Epidermal melanocyte (primary cell): ENCODE measurements around the gene SELENOH.
"Not testable (repeated sequence)": the region's sequence is repeated elsewhere in the genome, so short reads cannot be mapped to it uniquely, and the experiment has no call there.

Source experiments
- DNase-seq: peaks from one replicate; pipeline ENCODE4 v3.0.0; 2011; ENCODE audit warnings: low spot score; ENCODE audit not compliant: insufficient read length

Gene SELENOH

DNA sequence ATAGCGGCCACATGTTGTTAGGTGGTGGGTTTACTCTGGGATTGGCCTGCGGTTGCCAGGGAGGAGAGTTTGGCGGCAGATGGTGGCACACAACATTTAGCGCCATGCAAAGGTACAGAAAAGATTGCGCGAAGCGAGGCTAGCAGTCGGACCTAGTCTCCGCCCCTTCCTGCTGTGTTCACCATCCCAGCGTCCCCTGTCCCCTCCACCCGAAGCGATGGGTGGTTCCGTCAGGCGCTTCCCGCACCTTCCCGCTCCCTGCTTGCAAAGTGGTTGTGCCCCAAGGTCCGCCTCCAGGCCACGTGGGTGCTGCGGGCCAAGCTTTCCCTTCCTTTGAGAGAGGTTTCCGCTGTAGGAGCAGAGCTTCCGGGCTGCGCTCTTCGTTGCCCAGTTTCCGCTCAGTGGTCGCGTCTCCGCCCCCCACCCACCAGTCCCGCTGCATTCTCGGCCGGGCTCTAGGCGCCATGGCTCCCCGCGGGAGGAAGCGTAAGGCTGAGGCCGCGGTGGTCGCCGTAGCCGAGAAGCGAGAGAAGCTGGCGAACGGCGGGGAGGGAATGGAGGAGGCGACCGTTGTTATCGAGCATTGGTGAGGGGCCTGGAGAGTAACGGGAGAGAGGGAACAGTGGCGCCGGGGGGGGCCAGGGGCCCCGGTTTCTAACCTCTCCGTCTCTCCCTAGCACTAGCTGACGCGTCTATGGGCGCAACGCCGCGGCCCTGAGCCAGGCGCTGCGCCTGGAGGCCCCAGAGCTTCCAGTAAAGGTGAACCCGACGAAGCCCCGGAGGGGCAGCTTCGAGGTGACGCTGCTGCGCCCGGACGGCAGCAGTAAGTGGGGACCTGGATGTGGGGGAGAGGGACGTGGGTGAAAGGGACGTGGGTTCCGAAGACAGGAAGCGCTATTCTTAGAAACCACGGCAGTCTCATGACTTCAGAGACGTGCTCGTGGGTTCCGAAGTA is at the start of gene SELENOH:
TSS of gene SELENOH (plus strand) at position 360 of the 955 bp plus-strand sequence. CDS start at position 465, 105 bp downstream.
- peak; percentile 94 for DNase-seq

DNA sequence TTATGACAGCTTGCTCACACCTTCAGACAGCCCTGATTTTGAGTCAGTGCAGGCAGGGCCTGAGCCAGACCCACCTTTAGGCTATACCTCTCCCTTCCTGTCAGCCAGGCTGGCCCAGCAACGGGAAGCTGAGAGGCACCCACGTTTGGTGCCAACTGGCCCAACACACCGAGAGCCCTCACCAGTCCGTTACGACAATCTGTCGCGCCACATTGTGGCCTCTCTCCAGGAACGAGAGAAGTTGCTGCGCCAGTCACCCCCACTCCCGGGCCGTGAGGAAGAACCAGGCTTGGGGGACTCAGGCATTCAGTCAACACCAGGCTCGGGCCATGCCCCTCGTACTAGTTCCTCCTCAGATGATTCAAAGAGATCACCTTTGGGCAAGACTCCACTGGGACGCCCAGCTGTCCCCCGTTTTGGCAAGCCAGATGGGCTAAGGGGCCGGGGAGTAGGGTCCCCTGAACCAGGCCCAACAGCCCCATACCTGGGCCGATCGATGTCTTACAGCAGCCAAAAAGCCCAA is 42.4 kb upstream of the SELENOH start:
- DNase-seq: no peak

DNA sequence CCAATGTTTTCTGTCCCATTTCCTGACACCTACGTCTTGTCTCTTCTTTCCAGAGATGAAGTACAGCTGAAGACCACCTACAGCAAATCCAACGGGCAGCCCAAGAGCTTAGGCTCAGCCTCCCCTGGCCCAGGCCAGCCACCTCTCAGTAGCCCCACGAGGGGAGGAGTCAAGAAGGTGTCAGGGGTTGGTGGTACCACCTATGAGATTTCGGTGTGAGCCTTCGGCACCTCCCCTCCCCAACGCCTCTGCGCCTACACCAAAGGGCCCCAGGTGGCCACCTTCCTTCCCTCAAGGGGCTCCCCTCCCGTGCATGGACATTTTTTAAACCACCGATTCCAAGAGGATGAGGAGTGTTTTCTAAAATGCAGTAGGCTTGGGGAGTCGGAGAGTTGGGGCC is 41.5 kb upstream of the SELENOH start:
- no peak for DNase-seq

GRCh38 chr11:57700425-57700824 is 40.9 kb upstream of the SELENOH start:
- DNase-seq: no peak

DNA sequence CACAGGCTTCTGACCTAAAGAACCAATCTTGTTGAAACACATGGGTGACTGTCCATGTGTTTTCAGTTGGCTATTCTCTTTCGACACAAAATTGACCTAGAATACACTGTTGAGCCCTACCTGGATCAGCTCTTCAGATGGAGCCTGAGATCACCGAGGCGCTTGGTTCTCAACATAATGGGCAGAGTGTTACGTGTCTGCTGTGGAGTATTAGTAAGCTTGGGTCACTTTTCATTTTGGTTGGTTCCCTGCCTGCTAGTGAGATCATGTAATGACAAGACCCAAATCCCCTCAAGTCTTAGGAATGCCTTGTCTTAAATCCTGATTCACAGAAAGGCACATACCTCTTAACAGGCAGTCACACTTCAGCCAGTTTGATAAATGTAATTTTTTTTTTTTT is 38.0 kb upstream of the SELENOH start:
- no peak for DNase-seq

- DNase-seq: no peak
Measured at GRCh38 chr11:57704932-57705331, 36.4 kb upstream of the SELENOH start.

DNA sequence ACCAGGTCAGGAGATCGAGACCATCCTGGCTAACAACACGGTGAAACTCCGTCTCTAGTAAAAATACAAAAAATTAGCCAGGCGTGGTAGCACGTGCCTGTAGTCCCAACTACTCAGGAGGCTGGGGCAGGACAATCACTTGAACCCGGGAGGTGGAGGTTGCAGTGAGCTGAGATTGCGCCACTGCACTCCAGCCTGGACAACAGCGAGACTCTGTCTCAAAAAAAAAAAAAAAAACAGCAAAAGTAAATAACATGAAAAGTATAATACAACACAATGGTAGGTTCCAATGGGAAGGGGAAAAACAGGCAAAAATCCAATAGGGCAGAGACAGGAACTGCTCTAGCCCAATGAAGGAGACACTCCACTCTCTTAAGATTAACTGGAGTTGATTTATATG is 35.9 kb upstream of the SELENOH start:
- not testable (repeated sequence) for DNase-seq

DNA sequence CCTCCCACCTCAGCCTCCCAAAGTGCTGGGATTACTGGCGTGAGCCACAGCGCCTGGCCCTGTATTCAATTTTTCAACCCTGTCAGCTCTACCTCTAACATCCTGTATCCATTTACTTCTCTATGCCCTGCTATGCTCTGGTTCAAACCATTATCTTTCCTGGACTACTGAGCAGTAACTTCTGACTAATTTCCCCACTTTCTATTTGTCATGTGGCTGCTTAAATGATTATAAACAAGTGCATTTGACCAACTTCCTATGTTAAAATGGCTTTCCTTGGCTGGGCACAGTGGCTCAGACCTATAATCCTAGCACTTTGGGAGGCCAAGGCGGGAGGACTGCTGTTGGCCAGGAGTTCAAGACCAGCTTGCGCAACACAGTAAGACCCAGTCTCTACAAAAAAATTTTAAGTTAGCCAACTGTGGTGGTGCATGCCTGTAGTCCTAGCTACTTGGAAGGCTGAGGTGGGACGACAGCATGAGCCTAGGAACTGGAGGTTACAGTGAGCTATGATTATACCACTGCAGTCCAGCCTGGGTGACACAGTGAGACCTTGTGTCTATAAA is 31.4 kb upstream of the SELENOH start:
- no peak for DNase-seq

DNA sequence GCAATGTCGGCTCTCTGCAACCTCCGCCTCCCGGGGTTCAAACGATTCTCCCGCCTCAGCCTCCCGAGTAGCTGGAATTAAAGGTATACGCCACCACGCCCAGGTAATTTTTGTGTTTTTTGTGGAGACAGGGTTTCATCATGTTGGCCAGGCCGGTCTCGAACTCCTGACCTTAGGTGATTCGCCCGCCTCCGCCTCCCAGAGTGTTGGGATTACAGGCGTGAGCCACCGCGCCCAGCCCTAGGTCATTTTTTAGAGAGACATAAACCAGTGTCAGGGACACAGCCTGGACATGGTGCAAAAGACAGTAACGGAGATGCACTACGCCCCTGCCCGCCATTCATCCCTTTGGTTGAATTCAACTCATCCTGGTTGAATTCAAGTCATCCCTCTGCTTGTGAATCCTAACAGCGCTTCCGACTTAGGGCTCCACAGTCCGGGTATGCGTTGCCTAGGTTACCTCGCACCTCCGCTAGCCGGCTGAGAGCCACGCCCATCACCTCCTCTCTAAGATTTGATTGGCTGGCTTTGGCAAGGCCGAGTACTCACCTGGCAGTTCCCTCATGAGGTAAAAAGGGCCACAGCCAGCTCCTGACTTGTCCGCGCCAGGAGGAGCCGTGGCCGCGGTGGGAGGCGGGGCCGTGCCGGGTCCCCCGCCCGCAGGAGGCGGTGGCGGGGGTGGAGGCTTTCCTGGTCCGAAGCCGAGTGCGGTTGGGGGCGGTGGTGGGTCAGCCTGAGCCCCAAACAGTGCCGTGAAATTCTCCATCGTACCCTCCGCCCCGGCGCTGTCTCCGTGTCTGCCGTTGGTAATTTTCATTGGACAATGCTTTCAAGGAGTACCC is 29.7 kb upstream of the SELENOH start, which contains the start of gene MED19:
TSS of gene MED19 (minus strand) at position 802 of the 842 bp plus-strand sequence. CDS start at position 766, 36 bp downstream.
- peak; percentile 20 for DNase-seq

DNA sequence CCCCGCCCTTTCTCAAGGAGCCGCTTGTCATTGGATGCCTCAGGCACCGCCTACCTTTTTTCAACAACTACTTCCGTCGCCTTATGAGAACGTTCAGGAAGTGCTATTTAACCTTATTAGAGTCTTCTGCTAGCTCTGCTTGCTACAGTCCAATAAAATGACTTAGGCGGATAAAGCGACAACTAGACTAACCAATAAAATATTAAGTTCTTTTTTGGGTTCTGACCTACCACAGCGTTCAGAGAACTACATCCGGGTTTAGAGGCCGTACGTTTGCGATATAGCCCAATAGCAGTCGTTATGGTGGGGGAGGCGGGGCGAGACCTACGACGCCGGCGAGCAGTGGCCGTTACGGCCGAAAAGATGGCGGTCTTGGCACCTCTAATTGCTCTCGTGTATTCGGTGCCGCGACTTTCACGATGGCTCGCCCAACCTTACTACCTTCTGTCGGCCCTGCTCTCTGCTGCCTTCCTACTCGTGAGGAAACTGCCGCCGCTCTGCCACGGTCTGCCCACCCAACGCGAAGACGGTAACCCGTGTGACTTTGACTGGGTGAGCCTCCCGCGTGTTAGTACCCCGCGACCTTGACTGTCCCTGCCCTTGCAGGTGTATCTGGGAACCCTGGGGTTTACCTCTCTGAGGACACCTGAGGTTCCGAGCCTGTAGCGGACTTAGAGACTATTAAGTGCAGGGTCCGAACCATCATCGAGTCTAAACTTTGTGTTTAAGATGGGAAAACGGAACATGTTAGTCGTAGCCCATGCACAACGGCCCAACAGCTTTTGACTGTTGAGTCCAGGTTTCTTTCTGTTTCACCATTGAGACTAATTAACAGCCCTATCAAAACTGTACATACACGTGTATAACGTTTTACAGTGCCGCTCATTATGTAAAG is 28.8 kb upstream of the SELENOH start, which contains the start of gene TMX2:
TSS of gene TMX2 (plus strand) at position 338 of the 895 bp plus-strand sequence. CDS start at position 364, 26 bp downstream.
- DNase-seq: peak; percentile 95

DNA sequence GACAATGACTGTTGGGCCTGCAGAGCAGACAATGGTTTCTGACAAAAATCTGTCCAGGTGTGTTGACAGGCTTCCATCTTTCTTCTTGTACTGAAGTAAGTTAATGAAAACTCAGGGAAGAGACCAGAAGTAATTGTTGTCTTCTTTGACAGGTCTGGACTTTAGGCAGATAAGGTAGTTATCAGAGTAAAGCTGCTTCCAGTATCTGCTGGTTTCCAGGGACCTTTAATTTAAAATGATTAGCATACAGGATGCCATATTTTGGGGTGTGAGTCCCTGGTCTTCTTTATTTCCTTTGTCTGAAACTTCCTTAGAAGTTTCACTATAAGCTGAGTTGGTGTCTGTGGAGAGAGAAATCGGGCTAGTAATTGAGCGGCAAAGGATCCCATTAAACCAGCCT is 27.5 kb upstream of the SELENOH start:
- DNase-seq: no peak

GRCh38 chr11:57716726-57717125 is 24.6 kb upstream of the SELENOH start:
- not testable (repeated sequence) for DNase-seq

GRCh38 chr11:57727185-57727584 is 14.1 kb upstream of the SELENOH start:
- DNase-seq: no peak

GRCh38 chr11:57728829-57729228 is 12.5 kb upstream of the SELENOH start:
- DNase-seq: no peak

GRCh38 chr11:57729479-57729878 is 11.8 kb upstream of the SELENOH start:
- DNase-seq: no peak

DNA sequence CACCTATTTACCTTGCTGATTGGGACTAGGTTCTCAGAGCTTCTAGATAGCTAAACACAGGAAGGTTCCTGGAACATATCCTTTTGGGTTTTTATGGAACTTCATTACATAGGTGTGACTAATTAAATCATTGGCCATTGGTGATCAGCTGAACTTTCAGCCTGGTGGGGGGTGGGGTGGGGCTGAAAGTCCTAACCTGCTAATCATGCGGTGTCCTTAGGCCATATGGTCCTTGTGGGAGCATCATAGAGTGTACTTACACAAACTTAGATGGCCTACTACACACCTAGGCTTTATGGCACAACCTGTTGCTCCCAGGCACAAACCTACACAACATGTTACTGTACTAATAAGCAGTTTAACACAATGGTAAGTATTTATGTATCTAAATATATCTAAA is 8.6 kb upstream of the SELENOH start:
- DNase-seq: no peak

DNA sequence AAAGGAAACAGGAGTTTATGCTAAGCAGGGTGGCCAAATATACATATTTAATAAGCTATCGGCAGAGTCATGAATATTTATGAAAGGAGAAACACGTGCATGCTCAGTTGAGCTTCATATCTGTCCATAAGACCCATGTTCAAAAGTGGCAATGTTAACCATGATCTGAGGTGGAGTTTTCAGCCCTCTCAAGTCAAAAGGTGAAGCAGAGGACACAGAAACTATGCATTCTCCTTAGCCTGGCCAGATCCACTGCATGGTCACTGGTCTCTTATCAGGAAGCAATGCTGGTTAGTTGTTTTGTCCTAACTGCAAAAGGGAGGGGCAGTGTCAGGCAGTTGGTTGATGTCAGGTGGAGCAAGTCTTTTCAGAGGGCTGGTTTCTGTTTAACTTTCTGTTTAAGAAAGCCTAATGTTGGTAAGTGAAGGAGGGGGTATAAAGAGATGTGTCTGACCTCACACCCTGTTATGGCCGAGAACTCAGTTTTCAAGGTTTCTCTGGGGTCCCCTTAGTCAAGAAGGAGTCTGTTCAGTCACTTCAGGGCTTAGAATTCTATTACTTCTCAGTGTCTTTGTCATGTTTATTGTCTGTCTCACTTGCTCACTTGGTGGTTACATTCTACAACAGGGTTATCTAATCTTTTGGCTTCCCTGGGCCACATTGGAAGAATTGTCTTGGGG is 5.5 kb upstream of the SELENOH start:
- no peak for DNase-seq

- no peak for DNase-seq
Measured at GRCh38 chr11:57742087-57742452, 779 bp downstream of the SELENOH start.

DNA sequence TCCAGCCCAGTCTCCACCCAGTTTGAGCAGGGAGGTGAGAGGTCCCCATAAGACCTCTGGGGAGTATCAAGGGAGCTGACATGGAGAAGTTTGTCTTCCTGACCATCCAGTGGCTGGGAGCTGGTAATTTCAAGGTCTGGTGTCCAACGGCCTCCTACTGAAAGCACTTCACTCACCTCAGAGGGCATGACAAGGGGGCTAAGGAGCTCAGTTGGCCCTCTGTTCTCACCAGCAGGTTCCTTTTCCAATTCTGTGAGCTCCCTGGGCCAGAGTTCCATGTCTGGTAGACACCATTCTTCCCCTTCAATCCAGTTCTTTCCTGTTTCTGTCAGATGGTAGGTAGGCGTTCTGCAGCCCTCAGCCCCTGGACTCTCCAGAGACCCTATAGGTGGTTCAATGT is 3.1 kb downstream of the SELENOH start:
- DNase-seq: no peak

- DNase-seq: no peak
Measured at GRCh38 chr11:57745206-57745605, 3.9 kb downstream of the SELENOH start.
